ENCODE data around the gene WDR64. TPM values are rescaled to one million over a fixed set of nuclear protein-coding genes. Genes with fewer than 3 reads are reported as not detected.

Gene WDR64
- total RNA-seq, 5 donors from 2014 or later (not counting 1 experiment from before 2014, with no cell fraction given), result 0.13 to 0.48 (median 0.26) TPM; not detected in 1

GRCh38 chr1:241762713-241763339 lies 110.7 kb downstream of the WDR64 start:
- no peak overlapping the region for H3K4me3 ChIP-seq (ENCODE audit: control insufficient read depth in 1 of 2, extremely low read depth in 1 of 2, low read length in 1 of 2)
- no peaks in the 10 kb centered on the region for H3K27me3 ChIP-seq (replicated peaks in 1 of 2; ENCODE audit: control insufficient read depth in 2 of 2, extremely low read depth in 1 of 2, insufficient read depth in 2 of 2, low read length in 1 of 2)
- POLR2A ChIA-PET, result interaction anchor here in 1 of 2 donors (0.6 kb wide), 1 partner anchor 60 kb away, joined by 4 read pairs; no protein-coding TSS in a partner anchor
- H3K9me3 Mint-ChIP-seq, result no peaks in the 10 kb centered on the region
- no peaks in the 10 kb centered on the region for H3K9me3 ChIP-seq
- H3K27ac Mint-ChIP-seq, result no peak overlapping the region
- no peaks in the 10 kb centered on the region for H3K36me3 ChIP-seq (ENCODE audit: control insufficient read depth in 2 of 2, extremely low read depth in 1 of 2, insufficient read depth in 1 of 2, low read length in 1 of 2)
- no peaks in the 10 kb centered on the region for H3K4me1 ChIP-seq (ENCODE audit: control insufficient read depth in 1 of 2, extremely low read depth in 1 of 2, insufficient read depth in 2 of 2, low read length in 2 of 2)
- DNase-seq (no peak), ATAC-seq (replicated peaks in 1 of 4) (no peak)
- H3K27me3 Mint-ChIP-seq, result peaks cover 3 to 5% of the 10 kb centered on the region in 2 donors
- no peaks in the 10 kb centered on the region for H3K36me3 Mint-ChIP-seq
- no peaks in the 10 kb centered on the region for H3K4me1 Mint-ChIP-seq
- no CpG with 5 or more reads among the region's 3 CpGs for WGBS (ENCODE audit: insufficient coverage)
- no peak overlapping the region for H3K27ac ChIP-seq (ENCODE audit: low read length)
- CTCF ChIA-PET, result interaction anchor here in 1 of 2 donors (0.6 kb wide), 1 partner anchor 1810 kb away, joined by 3 read pairs; no protein-coding TSS in a partner anchor
- no peak overlapping the region for H3K4me3 Mint-ChIP-seq

- H3K4me3 ChIP-seq (ENCODE audit: control insufficient read depth in 1 of 2, extremely low read depth in 1 of 2, low read length in 1 of 2), result no peak overlapping the region
Measured at GRCh38 chr1:241765390-241765789, 113.3 kb downstream of the WDR64 start.

DNA sequence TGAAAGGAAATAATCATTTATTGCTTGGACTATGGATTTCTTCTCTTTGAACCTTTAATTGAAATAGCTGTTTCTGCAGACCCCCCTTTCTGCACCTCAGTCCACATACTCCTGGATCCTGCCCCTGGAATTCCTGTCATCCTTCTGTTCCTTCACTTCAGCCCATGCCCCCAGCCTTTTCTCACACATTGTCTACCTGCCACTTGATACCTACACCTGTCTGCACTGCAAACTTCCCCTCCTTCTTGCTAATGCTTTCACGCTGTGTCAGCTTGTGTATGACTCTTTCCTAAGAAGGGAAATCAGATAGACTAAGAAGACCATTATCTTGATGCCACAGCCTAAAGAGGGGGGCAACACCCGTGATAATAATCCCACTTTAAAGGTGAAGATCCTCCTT lies 115.7 kb downstream of the WDR64 start:
- H3K4me3 Mint-ChIP-seq, result no peak overlapping the region
- peaks cover 1 to 11% (median 3%) of the 10 kb centered on the region in 3 donors for H3K4me1 Mint-ChIP-seq
- Histone ChIP-seq H3K36me3 (ENCODE audit: control insufficient read depth in 2 of 2, extremely low read depth in 1 of 2, insufficient read depth in 1 of 2, low read length in 1 of 2) (no peaks in the 10 kb centered on the region), H3K4me1 (ENCODE audit: control insufficient read depth in 1 of 2, extremely low read depth in 1 of 2, insufficient read depth in 2 of 2, low read length in 2 of 2) (no peaks in the 10 kb centered on the region), H3K27ac (ENCODE audit: low read length) (no peak overlapping the region), H3K9me3 (no peaks in the 10 kb centered on the region), H3K27me3 (replicated peaks in 1 of 2; ENCODE audit: control insufficient read depth in 2 of 2, extremely low read depth in 1 of 2, insufficient read depth in 2 of 2, low read length in 1 of 2) (no peaks in the 10 kb centered on the region), H3K4me3 (ENCODE audit: control insufficient read depth in 1 of 2, extremely low read depth in 1 of 2, low read length in 1 of 2) (no peak overlapping the region)
- DNase-seq, result no peak
- no peak overlapping the region for H3K27ac Mint-ChIP-seq
- CTCF ChIA-PET, result no interaction called here
- H3K27me3 Mint-ChIP-seq, result peaks cover 3 to 5% of the 10 kb centered on the region in 2 donors
- no peak for ATAC-seq (replicated peaks in 1 of 4)
- H3K36me3 Mint-ChIP-seq, result no peaks in the 10 kb centered on the region
- POLR2A ChIA-PET, result no interaction called here
- no peaks in the 10 kb centered on the region for H3K9me3 Mint-ChIP-seq
- 80% methylated on average over 1 of the region's 2 CpGs for WGBS (ENCODE audit: insufficient coverage)

More at GRCh38 chr1:241765390-241765789, 113.3 kb downstream of the WDR64 start:
- Mint-ChIP-seq H3K27me3 (peaks cover 3 to 5% of the 10 kb centered on the region in 2 donors), H3K9me3 (no peaks in the 10 kb centered on the region), H3K4me1 (peaks cover 1 to 11% (median 3%) of the 10 kb centered on the region in 3 donors), H3K4me3 (no peak overlapping the region), H3K36me3 (no peaks in the 10 kb centered on the region), H3K27ac (no peak overlapping the region)
- no peaks in the 10 kb centered on the region for H3K27me3 ChIP-seq (replicated peaks in 1 of 2; ENCODE audit: control insufficient read depth in 2 of 2, extremely low read depth in 1 of 2, insufficient read depth in 2 of 2, low read length in 1 of 2)
- ATAC-seq (replicated peaks in 1 of 4), result no peak
- POLR2A ChIA-PET, result no interaction called here
- no peak overlapping the region for H3K27ac ChIP-seq (ENCODE audit: low read length)
- H3K9me3 ChIP-seq, result no peaks in the 10 kb centered on the region
- DNase-seq, result no peak
- CTCF ChIA-PET, result no interaction called here
- H3K36me3 ChIP-seq (ENCODE audit: control insufficient read depth in 2 of 2, extremely low read depth in 1 of 2, insufficient read depth in 1 of 2, low read length in 1 of 2), result no peaks in the 10 kb centered on the region
- no peaks in the 10 kb centered on the region for H3K4me1 ChIP-seq (ENCODE audit: control insufficient read depth in 1 of 2, extremely low read depth in 1 of 2, insufficient read depth in 2 of 2, low read length in 2 of 2)
- no CpG with 5 or more reads among the region's 4 CpGs for WGBS (ENCODE audit: insufficient coverage)

DNA sequence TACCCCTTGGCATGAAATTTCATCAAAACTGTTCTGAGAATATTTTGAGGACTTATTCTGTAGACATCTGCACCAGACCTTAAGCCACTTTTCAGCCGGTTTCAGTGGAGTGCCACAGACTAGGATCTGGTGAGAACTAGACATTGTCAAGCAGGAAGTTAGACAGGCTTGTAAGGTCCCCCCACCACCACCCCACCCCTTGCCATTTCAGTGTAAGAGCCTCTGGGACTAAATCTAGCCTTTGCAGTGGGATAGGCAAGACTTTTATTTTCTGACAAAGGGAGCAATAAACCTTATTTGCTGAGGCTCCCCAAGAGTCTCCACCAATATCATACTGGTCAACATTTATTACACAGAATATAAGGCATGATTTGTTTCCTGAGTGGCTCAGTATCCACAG lies 118.0 kb downstream of the WDR64 start:
- no peaks in the 10 kb centered on the region for H3K9me3 ChIP-seq
- no peak overlapping the region for H3K4me3 ChIP-seq (ENCODE audit: control insufficient read depth in 1 of 2, extremely low read depth in 1 of 2, low read length in 1 of 2)
- Mint-ChIP-seq H3K4me3 (no peak overlapping the region), H3K27ac (no peak overlapping the region), H3K36me3 (no peaks in the 10 kb centered on the region), H3K27me3 (peaks cover 0 to 3% of the 10 kb centered on the region in 2 donors), H3K4me1 (peaks cover 1 to 11% (median 3%) of the 10 kb centered on the region in 3 donors), H3K9me3 (no peaks in the 10 kb centered on the region)
- H3K36me3 ChIP-seq (ENCODE audit: control insufficient read depth in 2 of 2, extremely low read depth in 1 of 2, insufficient read depth in 1 of 2, low read length in 1 of 2), result no peaks in the 10 kb centered on the region
- WGBS (ENCODE audit: insufficient coverage), result no CpG with 5 or more reads among the region's 1 CpG
- ChIA-PET POLR2A (no interaction called here), CTCF (no interaction called here)
- peak in 5 of 35 experiments; percentile 0 to 7 (median 2) for DNase-seq
- no peaks in the 10 kb centered on the region for H3K4me1 ChIP-seq (ENCODE audit: control insufficient read depth in 1 of 2, extremely low read depth in 1 of 2, insufficient read depth in 2 of 2, low read length in 2 of 2)
- ATAC-seq (replicated peaks in 1 of 4), result peak in 3 of 4 experiments; percentile 45 to 67 (median 50)
- no peak overlapping the region for H3K27ac ChIP-seq (ENCODE audit: low read length)
- no peaks in the 10 kb centered on the region for H3K27me3 ChIP-seq (replicated peaks in 1 of 2; ENCODE audit: control insufficient read depth in 2 of 2, extremely low read depth in 1 of 2, insufficient read depth in 2 of 2, low read length in 1 of 2)

- Histone ChIP-seq H3K36me3 (ENCODE audit: control insufficient read depth in 2 of 2, extremely low read depth in 1 of 2, insufficient read depth in 1 of 2, low read length in 1 of 2) (no peaks in the 10 kb centered on the region), H3K27me3 (replicated peaks in 1 of 2; ENCODE audit: control insufficient read depth in 2 of 2, extremely low read depth in 1 of 2, insufficient read depth in 2 of 2, low read length in 1 of 2) (no peaks in the 10 kb centered on the region), H3K4me1 (ENCODE audit: control insufficient read depth in 1 of 2, extremely low read depth in 1 of 2, insufficient read depth in 2 of 2, low read length in 2 of 2) (no peaks in the 10 kb centered on the region), H3K27ac (ENCODE audit: low read length) (no peak overlapping the region), H3K9me3 (no peaks in the 10 kb centered on the region), H3K4me3 (ENCODE audit: control insufficient read depth in 1 of 2, extremely low read depth in 1 of 2, low read length in 1 of 2) (no peak overlapping the region)
- Mint-ChIP-seq H3K4me1 (peaks cover 1 to 11% (median 3%) of the 10 kb centered on the region in 3 donors), H3K27me3 (no peaks in the 10 kb centered on the region), H3K9me3 (no peaks in the 10 kb centered on the region), H3K4me3 (no peak overlapping the region), H3K27ac (no peak overlapping the region), H3K36me3 (no peaks in the 10 kb centered on the region)
- ChIA-PET POLR2A (no interaction called here), CTCF (no interaction called here)
- no peak for DNase-seq
- no CpG with 5 or more reads among the region's 2 CpGs for WGBS (ENCODE audit: insufficient coverage)
- ATAC-seq (replicated peaks in 1 of 4), result no peak
Measured at GRCh38 chr1:241771117-241771516, 119.0 kb downstream of the WDR64 start.

DNA sequence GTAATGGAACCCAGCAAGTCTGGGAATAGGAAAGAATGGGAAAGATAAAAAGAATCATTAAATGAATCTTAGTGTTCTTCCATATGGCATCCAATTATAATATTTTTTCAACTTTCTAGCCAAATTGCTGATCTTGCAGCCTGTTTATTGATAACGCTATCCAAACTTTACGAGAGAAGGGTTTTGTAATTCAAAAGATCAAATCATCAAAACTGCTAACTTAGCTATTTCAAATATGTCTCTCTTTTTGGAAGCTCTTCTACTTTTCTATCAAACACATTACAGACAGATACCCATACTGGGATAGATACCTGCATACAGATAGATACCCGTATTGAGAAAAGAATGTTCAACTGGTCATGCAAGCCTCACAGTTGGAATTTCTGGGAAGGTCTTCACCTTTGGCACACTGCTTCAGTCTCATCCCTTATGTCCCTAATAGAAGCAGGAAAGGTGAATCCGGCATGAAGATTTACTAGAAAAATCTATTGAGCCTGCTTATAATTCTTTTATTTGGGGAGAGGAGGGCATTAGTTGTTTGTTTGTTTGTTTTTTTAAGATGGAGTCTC lies 120.9 kb downstream of the WDR64 start:
- Histone ChIP-seq H3K9me3 (no peaks in the 10 kb centered on the region), H3K4me3 (ENCODE audit: control insufficient read depth in 1 of 2, extremely low read depth in 1 of 2, low read length in 1 of 2) (no peak overlapping the region), H3K36me3 (ENCODE audit: control insufficient read depth in 2 of 2, extremely low read depth in 1 of 2, insufficient read depth in 1 of 2, low read length in 1 of 2) (no peaks in the 10 kb centered on the region), H3K27me3 (replicated peaks in 1 of 2; ENCODE audit: control insufficient read depth in 2 of 2, extremely low read depth in 1 of 2, insufficient read depth in 2 of 2, low read length in 1 of 2) (no peaks in the 10 kb centered on the region), H3K4me1 (ENCODE audit: control insufficient read depth in 1 of 2, extremely low read depth in 1 of 2, insufficient read depth in 2 of 2, low read length in 2 of 2) (no peaks in the 10 kb centered on the region), H3K27ac (ENCODE audit: low read length) (no peak overlapping the region)
- POLR2A ChIA-PET, result no interaction called here
- no peaks in the 10 kb centered on the region for H3K27me3 Mint-ChIP-seq
- no peak overlapping the region for H3K27ac Mint-ChIP-seq
- no peak for DNase-seq
- H3K4me1 Mint-ChIP-seq, result peaks cover 1 to 11% (median 3%) of the 10 kb centered on the region in 3 donors
- no peak overlapping the region for H3K4me3 Mint-ChIP-seq
- CTCF ChIA-PET, result no interaction called here
- no peak for ATAC-seq (replicated peaks in 1 of 4)
- WGBS (ENCODE audit: insufficient coverage), result 100% methylated on average over 3 of the region's 4 CpGs
- H3K9me3 Mint-ChIP-seq, result no peaks in the 10 kb centered on the region
- no peaks in the 10 kb centered on the region for H3K36me3 Mint-ChIP-seq

Measured in T-cell (primary cell).